ENCODE measurements around the gene TMEM183A.
A peak's percentile ranks its signal among the peaks of the same experiment; 100 is the strongest.
"Not testable (repeated sequence)": the region's sequence is repeated elsewhere in the genome, so short reads cannot be mapped to it uniquely, and the experiment has no call there.

TMEM183A gene

GRCh38 chr1:203006948-203007871 lies at the start of gene TMEM183A:
Gene TMEM183A (plus strand): TSS chr1:203007374. CDS start chr1:203007466, 92 bp downstream.
- DNase-seq (ENCODE audit: low read depth) = peak; percentile 96

- peak; percentile 87 for DNase-seq (ENCODE audit: low read depth)
Measured at GRCh38 chr1:202957733-202958543, 49.2 kb upstream of the TMEM183A start, which contains the start of gene ADIPOR1. Gene ADIPOR1 (minus strand): TSS chr1:202958312. CDS start chr1:202951070, 7,242 bp downstream.

- DNase-seq (ENCODE audit: low read depth) = no peak
Measured at GRCh38 chr1:202958544-202959275, 48.5 kb upstream of the TMEM183A start.

GRCh38 chr1:202959276-202959620 lies 47.9 kb upstream of the TMEM183A start:
- DNase-seq (ENCODE audit: low read depth) = peak; percentile 77

GRCh38 chr1:202961220-202961880 lies 45.8 kb upstream of the TMEM183A start:
- no peak for DNase-seq (ENCODE audit: low read depth)

- peak; percentile 57 for DNase-seq (ENCODE audit: low read depth)
Measured at GRCh38 chr1:202964791-202965410, 42.3 kb upstream of the TMEM183A start.

- peak; percentile 21 for DNase-seq (ENCODE audit: low read depth)
Measured at GRCh38 chr1:202965422-202965821, 41.8 kb upstream of the TMEM183A start.

GRCh38 chr1:202966006-202966898 lies 40.9 kb upstream of the TMEM183A start:
- no peak for DNase-seq (ENCODE audit: low read depth)

- DNase-seq (ENCODE audit: low read depth) = peak; percentile 20
Measured at GRCh38 chr1:202967684-202968281, 39.4 kb upstream of the TMEM183A start.

GRCh38 chr1:202968351-202968750 lies 38.8 kb upstream of the TMEM183A start:
- DNase-seq (ENCODE audit: low read depth) = no peak

- peak; percentile 67 for DNase-seq (ENCODE audit: low read depth)
Measured at GRCh38 chr1:202968895-202969295, 38.3 kb upstream of the TMEM183A start.

GRCh38 chr1:202972046-202972445 lies 35.1 kb upstream of the TMEM183A start:
- no peak for DNase-seq (ENCODE audit: low read depth)

- DNase-seq (ENCODE audit: low read depth) = no peak
Measured at GRCh38 chr1:202974856-202975255, 32.3 kb upstream of the TMEM183A start.

GRCh38 chr1:202976633-202977032 lies 30.5 kb upstream of the TMEM183A start:
- DNase-seq (ENCODE audit: low read depth) = no peak

- DNase-seq (ENCODE audit: low read depth) = no peak
Measured at GRCh38 chr1:202979459-202979858, 27.7 kb upstream of the TMEM183A start.

GRCh38 chr1:202981939-202982338 lies 25.2 kb upstream of the TMEM183A start:
- no peak for DNase-seq (ENCODE audit: low read depth)

GRCh38 chr1:202982715-202983430 lies 24.3 kb upstream of the TMEM183A start:
- no peak for DNase-seq (ENCODE audit: low read depth)

GRCh38 chr1:202986120-202986519 lies 21.1 kb upstream of the TMEM183A start:
- DNase-seq (ENCODE audit: low read depth) = not testable (repeated sequence)

GRCh38 chr1:202987255-202987654 lies 19.9 kb upstream of the TMEM183A start:
- DNase-seq (ENCODE audit: low read depth) = no peak
